HCT116 (cell line): Measurements from ENCODE around the gene NLN. TPM values are rescaled to one million over a fixed set of nuclear protein-coding genes. Genes with fewer than 3 reads are reported as not detected.
"Not testable (repeated sequence)": the region's sequence is repeated elsewhere in the genome, so short reads cannot be mapped to it uniquely, and the experiment has no call there.

ENCODE experiments used
- ATAC-seq: fragments of 200-7000 bp; cut with Tn5 transposase; 2 replicates; pipeline ENCODE4 v1.9.1; 2020; ENCODE audit warnings: mild to moderate bottlenecking, moderate library complexity
- BruUV-seq: library from RNA; stranded (reverse); fragments of 400-500 nt; replicated peaks from 2 replicates; lab custom pipeline; 2021; lab: Mats Ljungman, UMichigan
- CTCF ChIA-PET: fragments of 300-600 bp; sonication (Branson Sonifier 250); formaldehyde crosslinking; loops from one replicate; lab custom pipeline; 2021; ENCODE audit warnings: antibody characterized with exemption; lab: Charles Lee
- POLR2A ChIA-PET: fragments of 300-600, 350-600 bp; sonication (Branson Sonifier 250); formaldehyde crosslinking; loops from one replicate; lab custom pipeline; 2021; ENCODE audit warnings: antibody characterized with exemption; lab: Charles Lee
- RAD21 ChIA-PET, 2 experiments: fragments of 300-600 bp; sonication (Branson Sonifier 250); formaldehyde crosslinking; loops; one replicate each; lab custom pipeline; 2023; ENCODE audit warnings: low total read pairs in 2 of 2; ENCODE audit not compliant: uncharacterized antibody in 2 of 2, unreplicated experiment in 2 of 2, low non-redundant PET in 1 of 2; lab: Charles Lee
- DNase-seq: peaks from one replicate; pipeline ENCODE4 v3.0.0-alpha.2; 2010; ENCODE audit warnings: low read depth, low spot score
- H2AFZ ChIP-seq: fragments of 200-600 bp; shearing (Covaris generic), sonication (generic); 2 replicates; pipeline ENCODE4 v1.6.1; 2017; ENCODE audit warnings: low read depth, mixed run types, mixed read lengths, antibody characterized with exemption, low read length; ENCODE audit not compliant: poor library complexity, severe bottlenecking
- H3K27ac ChIP-seq: 2 replicates; pipeline ENCODE4 v1.5.1; 2012; ENCODE audit warnings: low read depth, low read length
- H3K27me3 ChIP-seq: fragments of 200-600 bp; sonication (generic); 2 replicates; pipeline ENCODE4 v1.6.1; 2016; ENCODE audit warnings: mixed run types, low read length, mixed read lengths; ENCODE audit not compliant: insufficient read depth
- H3K36me3 ChIP-seq, 2 experiments: fragments of 200-500 bp in 1 of 2; fragments of 200-600 bp in 1 of 2; sonication (Bioruptor generic) in 1 of 2; sonication (generic) in 1 of 2; 2 replicates each; pipeline versions ENCODE4 v1.5.1 to v1.6.1; 2014 to 2016; ENCODE audit warnings: low read length in 2 of 2, inconsistent platforms in 1 of 2, mixed read lengths in 1 of 2, mixed run types in 1 of 2; ENCODE audit not compliant: insufficient read depth in 2 of 2, control insufficient read depth in 1 of 2
- H3K4me1 ChIP-seq, 2 experiments: fragments of 200-600 bp in 1 of 2; sonication (generic) in 1 of 2; 2 replicates each; pipeline versions ENCODE4 v1.5.1 to v1.6.1; 2012 to 2017; ENCODE audit warnings: low read length in 2 of 2, inconsistent platforms in 1 of 2, mild to moderate bottlenecking in 1 of 2, mixed read lengths in 1 of 2, mixed run types in 1 of 2, moderate library complexity in 1 of 2; ENCODE audit not compliant: insufficient read depth in 2 of 2, control insufficient read depth in 1 of 2
- H3K4me2 ChIP-seq: fragments of 200-600 bp; sonication (generic); 2 replicates; pipeline ENCODE4 v1.6.1; 2017; ENCODE audit warnings: mixed run types, low read length, mixed read lengths
- H3K4me3 ChIP-seq, 2 experiments: fragments of 200-600 bp in 1 of 2; sonication (generic) in 1 of 2; replicated peaks in 1 of 2; 2 replicates each; pipeline ENCODE4 v1.5.1; 2011 to 2016; ENCODE audit warnings: low read length in 2 of 2, control low read depth in 1 of 2, low read depth in 1 of 2, mild to moderate bottlenecking in 1 of 2, mixed read lengths in 1 of 2, mixed run types in 1 of 2
- H3K79me2 ChIP-seq: fragments of 200-600 bp; sonication (generic); 2 replicates; pipeline ENCODE4 v1.6.1; 2017; ENCODE audit warnings: mild to moderate bottlenecking, mixed run types, low read length, moderate library complexity, mixed read lengths; ENCODE audit not compliant: insufficient read depth
- H3K9ac ChIP-seq: fragments of 200-600 bp; sonication (generic); 2 replicates; pipeline ENCODE4 v1.6.1; 2016; ENCODE audit warnings: low read length, mixed read lengths
- H3K9me2 ChIP-seq: fragments of 200-600 bp; sonication (generic), shearing (Covaris generic); 2 replicates; pipeline ENCODE4 v1.6.1; 2017; ENCODE audit warnings: mixed run types, mild to moderate bottlenecking, moderate library complexity; ENCODE audit not compliant: insufficient read depth
- H3K9me3 ChIP-seq, 2 experiments: fragments of 200-500 bp in 1 of 2; fragments of 200-600 bp in 1 of 2; sonication (Bioruptor generic) in 1 of 2; sonication (generic) in 1 of 2; 2 replicates each; pipeline ENCODE4 v1.6.1; 2014 to 2017; ENCODE audit warnings: low read length in 2 of 2, mixed read lengths in 2 of 2, inconsistent platforms in 1 of 2, low read depth in 1 of 2, mild to moderate bottlenecking in 1 of 2, mixed run types in 1 of 2, moderate library complexity in 1 of 2; ENCODE audit not compliant: control insufficient read depth in 1 of 2, insufficient read depth in 1 of 2
- H4K20me1 ChIP-seq: fragments of 200-600 bp; sonication (generic), shearing (Covaris generic); 2 replicates; pipeline ENCODE4 v1.6.1; 2017; ENCODE audit warnings: mixed run types, mild to moderate bottlenecking, moderate library complexity; ENCODE audit not compliant: insufficient read depth
- CBX3 ChIP-seq: IDR thresholded peaks from 2 replicates; pipeline ENCODE4 v1.6.1; 2012; ENCODE audit warnings: low read depth
- EGR1 ChIP-seq: IDR thresholded peaks from 2 replicates; pipeline ENCODE4 v1.6.1; 2012; ENCODE audit warnings: low read depth
- EZH2 ChIP-seq: fragments of 200-600 bp; sonication (generic); IDR thresholded peaks from 2 replicates; pipeline ENCODE4 v1.6.1; 2017; ENCODE audit warnings: antibody characterized with exemption, mixed run types
- JUND ChIP-seq: IDR thresholded peaks from 2 replicates; pipeline ENCODE4 v1.6.1; 2012
- POLR2A ChIP-seq: IDR thresholded peaks from 2 replicates; pipeline ENCODE4 v1.7.0; 2011; ENCODE audit warnings: borderline replicate concordance; ENCODE audit not compliant: insufficient read depth, insufficient read length; ENCODE audit errors: extremely low read depth
- POLR2AphosphoS5 ChIP-seq: IDR thresholded peaks from 2 replicates; pipeline ENCODE4 v1.6.1; 2011; ENCODE audit warnings: mild to moderate bottlenecking, low read depth, low read length, moderate library complexity
- SP1 ChIP-seq: IDR thresholded peaks from 2 replicates; pipeline ENCODE4 v1.6.1; 2012; ENCODE audit warnings: low read depth
- TCF7L2 ChIP-seq: IDR thresholded peaks from 2 replicates; pipeline ENCODE4 v1.7.0; 2011; ENCODE audit warnings: borderline replicate concordance, inconsistent platforms; ENCODE audit not compliant: insufficient read depth, insufficient read length; ENCODE audit errors: extremely low read depth
- ZFX ChIP-seq: fragments of 450-650 bp; IDR thresholded peaks from 2 replicates; pipeline ENCODE4 v1.6.1; 2017
- intact Hi-C: fragments of 100-400 bp; cut with micrococcal nuclease; formaldehyde crosslinking; loops from 2 replicates; pipeline ENCODE4 v1.10.0; 2022
- total RNA-seq: library from RNA; stranded (reverse); gene quantifications from one replicate; pipeline ENCODE4 v1.2.1, GENCODE V29; 2021; ENCODE audit not compliant: unreplicated experiment
- TF ChIP-seq, protein P1 (sequence below): IDR thresholded peaks from 2 replicates; pipeline ENCODE4 v1.6.1; 2012; ENCODE audit warnings: low read depth
- TF ChIP-seq, protein P2 (sequence below): IDR thresholded peaks from 2 replicates; pipeline ENCODE4 v1.6.1; 2012

Gene NLN
- total RNA-seq, 1 experiment from 2014 or later = 67.6 TPM

DNA sequence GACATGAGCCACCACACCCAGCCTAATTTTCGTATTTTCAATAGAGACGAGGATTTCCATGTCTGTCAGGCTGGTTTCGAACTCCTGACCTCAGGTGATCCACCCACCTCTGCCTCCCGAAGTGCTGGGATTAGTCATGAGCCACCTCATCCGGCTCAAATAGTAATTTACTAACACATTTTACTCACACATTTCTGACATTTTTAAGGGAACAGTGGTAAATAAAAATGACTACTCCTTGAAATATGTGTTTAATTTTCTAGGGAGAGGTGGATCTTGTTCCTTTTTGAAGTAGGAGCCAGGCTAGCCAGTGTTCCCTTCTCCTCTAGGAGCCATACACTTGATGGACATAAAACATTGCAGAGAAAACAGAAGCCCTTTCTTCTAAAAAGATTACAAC, 149.2 kb downstream of the NLN start (continued):
- TF ChIP-seq, protein P1, sequence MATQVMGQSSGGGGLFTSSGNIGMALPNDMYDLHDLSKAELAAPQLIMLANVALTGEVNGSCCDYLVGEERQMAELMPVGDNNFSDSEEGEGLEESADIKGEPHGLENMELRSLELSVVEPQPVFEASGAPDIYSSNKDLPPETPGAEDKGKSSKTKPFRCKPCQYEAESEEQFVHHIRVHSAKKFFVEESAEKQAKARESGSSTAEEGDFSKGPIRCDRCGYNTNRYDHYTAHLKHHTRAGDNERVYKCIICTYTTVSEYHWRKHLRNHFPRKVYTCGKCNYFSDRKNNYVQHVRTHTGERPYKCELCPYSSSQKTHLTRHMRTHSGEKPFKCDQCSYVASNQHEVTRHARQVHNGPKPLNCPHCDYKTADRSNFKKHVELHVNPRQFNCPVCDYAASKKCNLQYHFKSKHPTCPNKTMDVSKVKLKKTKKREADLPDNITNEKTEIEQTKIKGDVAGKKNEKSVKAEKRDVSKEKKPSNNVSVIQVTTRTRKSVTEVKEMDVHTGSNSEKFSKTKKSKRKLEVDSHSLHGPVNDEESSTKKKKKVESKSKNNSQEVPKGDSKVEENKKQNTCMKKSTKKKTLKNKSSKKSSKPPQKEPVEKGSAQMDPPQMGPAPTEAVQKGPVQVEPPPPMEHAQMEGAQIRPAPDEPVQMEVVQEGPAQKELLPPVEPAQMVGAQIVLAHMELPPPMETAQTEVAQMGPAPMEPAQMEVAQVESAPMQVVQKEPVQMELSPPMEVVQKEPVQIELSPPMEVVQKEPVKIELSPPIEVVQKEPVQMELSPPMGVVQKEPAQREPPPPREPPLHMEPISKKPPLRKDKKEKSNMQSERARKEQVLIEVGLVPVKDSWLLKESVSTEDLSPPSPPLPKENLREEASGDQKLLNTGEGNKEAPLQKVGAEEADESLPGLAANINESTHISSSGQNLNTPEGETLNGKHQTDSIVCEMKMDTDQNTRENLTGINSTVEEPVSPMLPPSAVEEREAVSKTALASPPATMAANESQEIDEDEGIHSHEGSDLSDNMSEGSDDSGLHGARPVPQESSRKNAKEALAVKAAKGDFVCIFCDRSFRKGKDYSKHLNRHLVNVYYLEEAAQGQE = no peak

DNA sequence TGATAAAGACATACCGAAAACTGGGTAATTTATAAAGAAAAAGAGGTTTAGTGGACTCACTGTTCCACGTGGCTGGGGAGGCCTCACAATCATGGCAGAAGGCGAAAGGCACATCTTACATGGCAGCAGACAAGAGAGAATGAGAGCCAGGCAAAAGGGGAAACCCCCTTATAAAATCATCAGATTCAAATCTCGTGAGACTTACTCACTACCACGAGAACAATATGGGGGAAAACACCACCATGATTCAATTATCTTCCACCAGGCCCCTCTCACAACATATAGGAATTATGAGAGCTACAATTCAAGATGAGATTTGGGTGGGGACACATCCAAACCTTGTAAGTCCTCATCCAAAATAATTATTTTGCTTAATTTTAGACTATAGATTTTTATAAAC, 149.8 kb downstream of the NLN start:
- POLR2A ChIA-PET, H3K9ac ChIP-seq, H3K4me3 ChIP-seq, H3K36me3 ChIP-seq, H4K20me1 ChIP-seq, H3K9me2 ChIP-seq, CTCF ChIA-PET, H3K27me3 ChIP-seq, H3K9me3 ChIP-seq, H2AFZ ChIP-seq, H3K79me2 ChIP-seq, RAD21 ChIA-PET, DNase-seq, BruUV-seq: not testable (repeated sequence)
- peak; percentile 13; the same call in 1 of the 2 replicates for ATAC-seq
- Histone ChIP-seq H3K4me2 (peak overlapping the region; percentile 53; the same call in 1 of the 2 replicates), H3K4me1 (peaks cover 12 to 49% of the 10 kb centered on the region in 2 experiments), H3K27ac (peak overlapping the region; percentile 63; the same call in 1 of the 2 replicates)
- intact Hi-C loops = loop anchor here (5.0 kb wide), 1 partner anchor 51 kb away; no protein-coding TSS in a partner anchor

DNA sequence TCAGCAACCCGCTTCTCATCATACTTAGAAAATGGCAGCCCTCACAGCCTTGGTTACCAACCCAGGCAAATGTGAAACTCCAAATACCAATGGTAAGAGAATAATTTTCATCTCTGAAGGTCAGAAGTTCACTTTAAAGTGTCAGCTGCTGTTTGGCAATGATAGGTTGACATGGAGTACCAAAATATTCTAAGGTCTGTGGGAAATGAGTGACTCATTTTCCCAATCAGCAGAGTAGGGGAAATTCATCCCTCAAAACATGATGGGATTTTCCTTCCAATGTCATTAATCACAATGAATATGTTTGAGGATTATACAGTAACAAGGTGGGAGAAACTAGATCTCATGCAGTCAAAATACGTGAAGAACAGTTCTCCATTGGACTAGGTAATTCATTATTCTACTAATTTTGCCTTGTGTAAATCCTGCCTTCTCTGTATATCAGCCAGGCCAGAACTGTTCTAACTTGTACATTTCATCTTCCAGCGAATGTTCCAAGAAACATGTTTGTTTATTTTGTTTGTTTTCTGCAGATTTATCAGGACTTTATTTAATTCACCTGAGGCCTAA, 151.3 kb downstream of the NLN start:
- H3K9me3 ChIP-seq = no peaks in the 10 kb centered on the region
- H3K4me2 ChIP-seq = no peak overlapping the region
- no peaks in the 10 kb centered on the region for H3K27me3 ChIP-seq
- H4K20me1 ChIP-seq = no peaks in the 10 kb centered on the region
- peaks cover 12 to 43% of the 10 kb centered on the region in 2 experiments for H3K4me1 ChIP-seq
- H3K4me3 ChIP-seq = no peak overlapping the region
- H3K9me2 ChIP-seq = no peaks in the 10 kb centered on the region; the same call in 1 of the 2 replicates
- H3K36me3 ChIP-seq = no peaks in the 10 kb centered on the region
- H3K79me2 ChIP-seq = no peaks in the 10 kb centered on the region
- H2AFZ ChIP-seq = peak overlapping the region; percentile 66
- no peak overlapping the region for H3K27ac ChIP-seq
- BruUV-seq = no TSS peak
- no peak for DNase-seq
- no peak for ATAC-seq
- ChIA-PET CTCF (no interaction called here), RAD21 (no interaction called here), POLR2A (no interaction called here)
- intact Hi-C loops = loop anchor here (5.0 kb wide), 1 partner anchor 49 kb away; no protein-coding TSS in a partner anchor
- H3K9ac ChIP-seq = no peak overlapping the region
- no peak for TF ChIP-seq EGR1
- no peak for TF ChIP-seq ZFX
- no peak for TF ChIP-seq POLR2A
- TF ChIP-seq, protein P2, sequence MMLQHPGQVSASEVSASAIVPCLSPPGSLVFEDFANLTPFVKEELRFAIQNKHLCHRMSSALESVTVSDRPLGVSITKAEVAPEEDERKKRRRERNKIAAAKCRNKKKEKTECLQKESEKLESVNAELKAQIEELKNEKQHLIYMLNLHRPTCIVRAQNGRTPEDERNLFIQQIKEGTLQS = no peak
- TF ChIP-seq, protein P1 = no peak
- TF ChIP-seq TCF7L2 = no peak
- no peak for TF ChIP-seq SP1
- no peak for TF ChIP-seq POLR2AphosphoS5
- TF ChIP-seq EZH2 = no peak
- no peak for TF ChIP-seq JUND
- no peak for TF ChIP-seq CBX3
